Sciatic nerve (tissue), 2 donors: ENCODE data around the gene TPCN1. TPM values are rescaled to one million over a fixed set of nuclear protein-coding genes. Genes with fewer than 3 reads are reported as not detected.

Experiments
- ATAC-seq: fragments of 200-7000 bp; cut with Tn5 transposase; one replicate; pipeline ENCODE4 v1.9.1; 2020; ENCODE audit warnings: mild to moderate bottlenecking, moderate library complexity
- DNase-seq: peaks from one replicate; pipeline ENCODE4 v3.0.0-alpha.2; 2020; ENCODE audit warnings: low spot score
- intact Hi-C: fragments of 100-400 bp; cut with DNase I; formaldehyde crosslinking; loops from one replicate; pipeline ENCODE4 v1.14.2; 2022
- microRNA-seq: library from miRNA; unstranded; fragments of <30 nt; microRNA quantifications from one replicate; pipeline ENCODE4 v1.2.0, GENCODE V29; 2020
- total RNA-seq: library from RNA; stranded (reverse); fragmentation: NEBNext Ultra II Directional; extraction: Animal tissue kit (Norgen Biotek cat#: 25700); gene quantifications from one replicate; pipeline ENCODE4 v1.2.1, GENCODE V29; 2021
- donor health status: DM: no; HTN: no; CAD: no.
- donor health status: DM: no; HTN: no; CAD: no.

The TPCN1 gene
- total RNA-seq, 1 donor from 2014 or later = 90.6 TPM

DNA sequence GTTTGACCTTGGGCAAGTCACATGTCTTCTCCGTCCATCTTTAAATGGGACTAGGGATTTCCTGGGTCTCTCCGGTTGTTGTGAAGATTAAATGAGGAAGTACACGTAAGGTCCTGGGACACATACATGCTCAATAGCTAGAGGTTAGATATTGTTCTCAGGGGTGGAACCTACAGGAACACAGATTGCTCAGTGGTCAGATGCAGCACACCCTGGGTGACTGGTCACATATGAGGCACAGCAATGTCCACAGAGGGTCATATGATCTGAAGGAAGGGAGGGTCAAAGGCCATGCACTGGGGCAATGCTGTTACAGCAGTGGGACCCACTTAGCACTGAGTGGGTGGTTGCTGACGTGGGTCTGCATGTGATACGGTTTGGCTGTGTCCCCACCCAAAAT is 125.1 kb downstream of the TPCN1 start:
- ATAC-seq (no peak), DNase-seq (no peak)
- intact Hi-C loops = no loop called here

DNA sequence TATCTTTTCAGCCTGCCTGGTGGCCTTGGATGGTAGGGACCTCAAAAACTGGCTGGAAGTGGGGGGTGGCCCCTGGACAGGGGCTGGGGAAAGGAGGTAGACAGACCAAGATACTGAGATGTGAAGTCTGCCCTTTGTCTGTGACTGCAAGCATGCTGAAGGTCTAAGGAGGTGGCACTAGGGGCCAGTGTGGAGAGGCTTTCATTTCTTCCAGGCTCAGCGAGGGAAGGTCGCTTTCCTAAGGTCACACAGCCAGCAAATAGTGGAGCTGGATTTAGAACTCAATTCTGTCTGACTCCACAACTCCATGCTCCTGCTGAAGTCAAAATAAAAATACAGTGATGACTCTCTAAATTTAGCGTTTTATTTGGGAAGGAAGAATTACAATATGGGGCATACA is 125.8 kb downstream of the TPCN1 start:
- intact Hi-C loops = no loop called here
- DNase-seq (no peak), ATAC-seq (no peak)

DNA sequence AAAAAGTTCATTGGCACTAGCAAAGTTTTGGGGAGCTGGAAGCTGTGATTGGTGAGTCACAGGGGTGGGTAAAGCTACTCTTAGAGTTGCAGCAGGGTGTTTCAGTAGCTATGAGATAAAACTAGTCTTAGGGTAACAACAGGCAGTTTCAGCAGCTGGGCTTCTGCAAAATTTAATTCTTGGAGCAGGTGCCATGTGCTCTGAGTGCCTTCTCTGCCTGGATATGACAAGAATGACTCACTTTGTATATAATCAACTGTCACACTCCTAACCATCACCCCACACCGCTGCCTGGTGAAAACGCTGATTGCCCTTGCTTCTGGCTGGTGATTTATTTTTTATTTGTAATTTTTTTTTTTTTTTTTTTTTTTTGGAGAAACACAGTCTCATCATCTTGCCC is 126.6 kb downstream of the TPCN1 start:
- ATAC-seq = no peak
- intact Hi-C loops = no loop called here
- DNase-seq = no peak

Small RNA genes lying within 50 kb of the gene (microRNA-seq; reads per million reads assigned to microRNA genes)
- not detected for gene MIR6762

Other genes starting within 250 kb of the TPCN1 start
- gene OAS2, start 242.9 kb upstream of the TPCN1 start, total RNA-seq = 8.4 TPM
- 10.1 TPM for gene DTX1, start 164.7 kb upstream of the TPCN1 start, total RNA-seq
- gene RASAL1, start 85.7 kb upstream of the TPCN1 start, total RNA-seq = 8.6 TPM
- gene CFAP73, start 71.7 kb upstream of the TPCN1 start, total RNA-seq = 0.98 TPM
- 43.9 TPM for gene DDX54, start 36.0 kb upstream of the TPCN1 start, total RNA-seq
- 7.8 TPM for gene RITA1, start 35.7 kb upstream of the TPCN1 start, total RNA-seq
- 34.3 TPM for gene SLC8B1, start 113.6 kb downstream of the TPCN1 start, total RNA-seq
- gene PLBD2, start 137.1 kb downstream of the TPCN1 start, total RNA-seq = 44.2 TPM
- gene SDS, start 182.4 kb downstream of the TPCN1 start, total RNA-seq = 0.31 TPM
- 1.8 TPM for gene SDSL, start 200.9 kb downstream of the TPCN1 start, total RNA-seq